GM18508 (cell line): ENCODE data around the gene GUCA1C.

ENCODE experiments used
- ATAC-seq: cut with Tn5 transposase; IDR thresholded peaks from one replicate; pipeline ENCODE4 v1.9.1; 2021; ENCODE audit warnings: moderate number of reproducible peaks; ENCODE audit not compliant: insufficient read depth, unreplicated experiment

The GUCA1C gene

GRCh38 chr3:108914774-108915641 lies 38.7 kb downstream of the GUCA1C start:
- peak; percentile 91 for ATAC-seq

GRCh38 chr3:108909799-108910198 lies 43.9 kb downstream of the GUCA1C start:
- ATAC-seq = no peak

GRCh38 chr3:108907194-108907593 lies 46.5 kb downstream of the GUCA1C start:
- no peak for ATAC-seq

- ATAC-seq = no peak
These were observed 54.1 kb downstream of the GUCA1C start for GRCh38 chr3:108899530-108899929.

GRCh38 chr3:108897883-108898282 lies 55.8 kb downstream of the GUCA1C start:
- no peak for ATAC-seq

GRCh38 chr3:108894981-108895380 lies 58.7 kb downstream of the GUCA1C start:
- ATAC-seq = no peak

GRCh38 chr3:108891833-108892232 lies 61.8 kb downstream of the GUCA1C start:
- no peak for ATAC-seq

- no peak for ATAC-seq
These were observed 65.9 kb downstream of the GUCA1C start for GRCh38 chr3:108887777-108888176.

GRCh38 chr3:108887121-108887520 lies 66.6 kb downstream of the GUCA1C start:
- no peak for ATAC-seq

- ATAC-seq = no peak
These were observed 70.3 kb downstream of the GUCA1C start for GRCh38 chr3:108883373-108883772.

GRCh38 chr3:108882762-108883161 lies 70.9 kb downstream of the GUCA1C start:
- ATAC-seq = no peak

- no peak for ATAC-seq
These were observed 73.8 kb downstream of the GUCA1C start for GRCh38 chr3:108879915-108880314.

GRCh38 chr3:108877901-108878300 lies 75.8 kb downstream of the GUCA1C start:
- ATAC-seq = no peak

- no peak for ATAC-seq
These were observed 89.9 kb downstream of the GUCA1C start for GRCh38 chr3:108863799-108864135.

GRCh38 chr3:108862865-108863798 lies 90.5 kb downstream of the GUCA1C start:
- ATAC-seq = peak; percentile 76

- ATAC-seq = no peak
These were observed 92.3 kb downstream of the GUCA1C start for GRCh38 chr3:108861401-108861800.
